CD4-positive, CD25-positive, alpha-beta regulatory T cell (primary cell): ENCODE results near the gene USP32. TPM values are rescaled to one million over a fixed set of nuclear protein-coding genes. Genes with fewer than 3 reads are reported as not detected.
"Not testable (repeated sequence)": the region's sequence is repeated elsewhere in the genome, so short reads cannot be mapped to it uniquely, and the experiment has no call there.

Experiments used
- ATAC-seq, 2 donors: fragments of 150-1000 bp; cut with Tn5 transposase; one replicate each; pipeline ENCODE4 v1.10.0; 2021; ENCODE audit warnings: low read depth in 2 of 2, moderate number of reproducible peaks in 2 of 2, moderate library complexity in 1 of 2
- DNase-seq, 3 donors: peaks; one replicate each; pipeline versions ENCODE4 v3.0.0 to v3.0.0-alpha.2; 2012 to 2022; ENCODE audit warnings: mixed read lengths in 1 of 3
- H3K27ac ChIP-seq: one replicate; pipeline ENCODE4 v1.7.0; 2013; ENCODE audit warnings: mild to moderate bottlenecking, low read length; ENCODE audit not compliant: insufficient read depth, poor library complexity, severe bottlenecking
- H3K27me3 ChIP-seq: one replicate; pipeline ENCODE4 v1.7.0; 2013; ENCODE audit warnings: low read length; ENCODE audit not compliant: control insufficient read depth, insufficient read depth
- H3K36me3 ChIP-seq: one replicate; pipeline ENCODE4 v1.7.0; 2013; ENCODE audit warnings: mild to moderate bottlenecking, low read length, moderate library complexity; ENCODE audit not compliant: control insufficient read depth, insufficient read depth
- H3K4me1 ChIP-seq: 2 replicates; pipeline ENCODE4 v1.7.0; 2013; ENCODE audit warnings: mild to moderate bottlenecking, low read length; ENCODE audit not compliant: insufficient read depth, control insufficient read depth, poor library complexity, severe bottlenecking
- H3K4me3 ChIP-seq: one replicate; pipeline ENCODE4 v1.7.0; 2013; ENCODE audit warnings: low read depth, mild to moderate bottlenecking, low read length, moderate library complexity
- H3K9me3 ChIP-seq, 2 experiments: 1 replicate in 1 of 2; 2 replicates in 1 of 2; pipeline ENCODE4 v1.7.0; 2013; ENCODE audit warnings: low read length in 2 of 2, mild to moderate bottlenecking in 1 of 2, moderate library complexity in 1 of 2; ENCODE audit not compliant: control insufficient read depth in 2 of 2
- H3K27ac Mint-ChIP-seq, 3 donors: one replicate each; pipeline ENCODE4 v1.8.0; 2020 to 2022; ENCODE audit warnings: mild to moderate bottlenecking in 3 of 3, mixed read lengths in 3 of 3, moderate library complexity in 2 of 3
- H3K27me3 Mint-ChIP-seq: one replicate; pipeline ENCODE4 v1.8.0; 2022; ENCODE audit warnings: mild to moderate bottlenecking, mixed read lengths
- H3K36me3 Mint-ChIP-seq: one replicate; pipeline ENCODE4 v1.8.0; 2020; ENCODE audit warnings: mixed read lengths
- H3K4me1 Mint-ChIP-seq, 4 donors: one replicate each; pipeline ENCODE4 v1.8.0; 2020 to 2022; ENCODE audit warnings: mixed read lengths in 4 of 4, mild to moderate bottlenecking in 1 of 4
- H3K4me3 Mint-ChIP-seq, 4 donors: one replicate each; pipeline ENCODE4 v1.8.0; 2020 to 2022; ENCODE audit warnings: mild to moderate bottlenecking in 4 of 4, mixed read lengths in 4 of 4, moderate library complexity in 3 of 4
- H3K9me3 Mint-ChIP-seq, 7 donors: one replicate each; pipeline ENCODE4 v1.8.0; 2020 to 2022; ENCODE audit warnings: mixed read lengths in 7 of 7, mild to moderate bottlenecking in 3 of 7, moderate library complexity in 2 of 7
- polyA plus RNA-seq, 4 donors: library from polyadenylated mRNA; unstranded; fragments of 300-500 nt; fragmentation: Illumina TruSeq; gene quantifications; one replicate each; pipeline ENCODE4 v1.2.3, GENCODE V29; 2021
- total RNA-seq: library from RNA; stranded (reverse); gene quantifications from one replicate; pipeline ENCODE4 v1.2.3, GENCODE V29; 2022

USP32 gene
- total and polyA plus RNA-seq, 5 donors from 2014 or later = 6.1 to 47.0 (median 7.5) TPM

DNA sequence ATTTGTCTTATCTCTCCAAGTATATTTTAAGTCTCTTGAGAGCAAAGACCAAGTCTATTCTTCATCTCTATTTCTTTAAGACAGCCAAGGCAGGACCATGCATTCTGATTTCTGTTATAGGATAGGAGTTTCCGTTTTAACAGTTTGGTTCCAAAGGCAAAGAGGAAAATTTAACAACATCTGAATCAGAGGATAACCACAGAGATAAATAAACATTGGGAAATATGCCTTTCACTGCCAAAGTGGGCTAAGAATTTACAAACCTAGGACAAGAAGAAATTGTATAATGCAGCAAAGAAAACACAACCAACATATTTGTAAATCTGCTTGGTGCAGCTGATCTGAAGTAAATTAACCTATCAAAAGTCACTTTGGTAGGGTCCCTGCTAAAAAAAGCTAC, 37.7 kb downstream of the USP32 start:
- Histone ChIP-seq H3K36me3 (no peaks in the 10 kb centered on the region), H3K27me3 (no peaks in the 10 kb centered on the region), H3K9me3 (no peaks in the 10 kb centered on the region), H3K4me1 (peaks cover 5% of the 10 kb centered on the region), H3K27ac (no peak overlapping the region), H3K4me3 (no peak overlapping the region)
- H3K27me3 Mint-ChIP-seq = no peaks in the 10 kb centered on the region
- H3K27ac Mint-ChIP-seq = peak overlapping the region; percentile 78 to 85 (median 80)
- H3K4me3 Mint-ChIP-seq = no peak overlapping the region
- no peak for DNase-seq
- ATAC-seq = no peak
- H3K4me1 Mint-ChIP-seq = peaks cover 23 to 58% (median 42%) of the 10 kb centered on the region in 4 donors
- H3K9me3 Mint-ChIP-seq = peaks cover 0 to 2% (median 0%) of the 10 kb centered on the region in 7 donors
- peaks cover 8% of the 10 kb centered on the region for H3K36me3 Mint-ChIP-seq

DNA sequence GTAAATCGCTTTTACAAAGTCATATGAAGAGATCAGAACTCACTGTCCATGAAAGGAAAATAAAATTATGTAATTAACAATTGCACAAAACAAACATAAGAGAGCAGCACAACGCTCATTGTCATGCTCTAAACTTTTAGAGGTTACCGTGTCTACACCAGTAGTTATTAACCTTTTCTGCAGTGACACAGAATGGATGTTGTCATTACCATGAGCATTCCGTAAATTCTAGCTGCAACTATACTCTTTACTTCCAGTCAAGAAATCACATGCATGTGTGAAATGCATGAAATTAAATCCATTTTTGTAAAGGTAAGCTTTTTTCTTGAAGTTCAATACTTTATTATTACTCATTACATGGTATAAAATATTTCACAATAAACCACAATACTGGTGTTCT, 38.2 kb downstream of the USP32 start:
- peaks cover 8% of the 10 kb centered on the region for H3K36me3 Mint-ChIP-seq
- no peaks in the 10 kb centered on the region for H3K27me3 ChIP-seq
- no peak for DNase-seq
- H3K4me1 ChIP-seq = peaks cover 5% of the 10 kb centered on the region
- no peak overlapping the region for H3K4me3 ChIP-seq
- no peak overlapping the region for H3K27ac ChIP-seq
- peaks cover 20 to 53% (median 40%) of the 10 kb centered on the region in 4 donors for H3K4me1 Mint-ChIP-seq
- H3K36me3 ChIP-seq = no peaks in the 10 kb centered on the region
- H3K9me3 Mint-ChIP-seq = peaks cover 0 to 2% (median 0%) of the 10 kb centered on the region in 7 donors
- no peak overlapping the region for H3K4me3 Mint-ChIP-seq
- H3K27me3 Mint-ChIP-seq = no peaks in the 10 kb centered on the region
- H3K9me3 ChIP-seq = no peaks in the 10 kb centered on the region
- no peak overlapping the region for H3K27ac Mint-ChIP-seq
- ATAC-seq = no peak

DNA sequence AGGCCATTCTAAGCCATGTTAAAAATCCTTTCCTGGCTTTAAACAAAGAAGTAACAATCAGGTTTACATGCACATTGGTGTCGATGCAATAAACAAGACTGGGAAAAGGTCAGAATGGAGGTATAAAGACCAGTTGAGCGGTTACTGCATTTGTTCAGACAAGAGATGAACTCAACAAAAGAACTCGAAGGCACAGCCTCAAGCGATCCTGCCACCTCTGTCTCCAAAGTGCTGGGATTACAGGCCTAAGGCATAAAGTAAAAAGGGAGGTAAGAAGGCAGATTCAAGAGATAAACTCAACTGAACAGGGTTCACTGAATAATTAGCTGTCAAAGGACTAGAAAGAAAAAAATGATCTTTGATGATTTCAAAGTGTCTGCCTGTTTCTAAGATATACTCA, 39.4 kb downstream of the USP32 start:
- Mint-ChIP-seq H3K27ac (peak overlapping the region in 1 of 3 donors; percentile 9), H3K4me1 (peaks cover 20 to 49% (median 37%) of the 10 kb centered on the region in 4 donors), H3K4me3 (no peak overlapping the region), H3K27me3 (no peaks in the 10 kb centered on the region), H3K36me3 (peaks cover 12% of the 10 kb centered on the region), H3K9me3 (peaks cover 0 to 2% (median 0%) of the 10 kb centered on the region in 7 donors)
- DNase-seq = no peak
- Histone ChIP-seq H3K36me3 (no peaks in the 10 kb centered on the region), H3K9me3 (no peaks in the 10 kb centered on the region), H3K27me3 (no peaks in the 10 kb centered on the region), H3K27ac (no peak overlapping the region), H3K4me1 (peaks cover 5% of the 10 kb centered on the region), H3K4me3 (no peak overlapping the region)
- no peak for ATAC-seq

DNA sequence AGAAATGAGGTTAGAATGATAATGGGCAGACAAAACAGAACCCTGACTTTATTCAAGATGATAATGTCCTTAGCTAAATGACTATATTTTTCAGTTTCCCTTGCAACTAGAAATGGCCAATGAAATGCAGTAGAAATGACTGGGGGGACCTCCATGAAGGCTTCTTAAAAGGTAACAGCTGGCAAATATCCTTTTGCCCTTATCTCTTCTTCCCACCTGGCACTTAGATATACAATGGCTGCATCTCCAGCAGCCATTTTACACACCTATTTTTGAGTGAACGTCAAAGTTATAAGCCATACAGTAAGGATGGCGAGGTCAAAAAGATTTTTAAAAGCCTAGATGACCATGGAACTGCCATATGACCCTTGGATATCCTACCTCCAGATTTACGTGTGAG, 39.9 kb downstream of the USP32 start:
- Histone ChIP-seq H3K9me3 (no peaks in the 10 kb centered on the region), H3K4me1 (peaks cover 5% of the 10 kb centered on the region), H3K4me3 (no peak overlapping the region), H3K27ac (no peak overlapping the region), H3K36me3 (no peaks in the 10 kb centered on the region), H3K27me3 (no peaks in the 10 kb centered on the region)
- DNase-seq (no peak), ATAC-seq (no peak)
- H3K4me3 Mint-ChIP-seq = no peak overlapping the region
- H3K4me1 Mint-ChIP-seq = peaks cover 20 to 47% (median 36%) of the 10 kb centered on the region in 4 donors
- peaks cover 12% of the 10 kb centered on the region for H3K36me3 Mint-ChIP-seq
- H3K27me3 Mint-ChIP-seq = no peaks in the 10 kb centered on the region
- peaks cover 0 to 2% (median 0%) of the 10 kb centered on the region in 7 donors for H3K9me3 Mint-ChIP-seq
- no peak overlapping the region for H3K27ac Mint-ChIP-seq

DNA sequence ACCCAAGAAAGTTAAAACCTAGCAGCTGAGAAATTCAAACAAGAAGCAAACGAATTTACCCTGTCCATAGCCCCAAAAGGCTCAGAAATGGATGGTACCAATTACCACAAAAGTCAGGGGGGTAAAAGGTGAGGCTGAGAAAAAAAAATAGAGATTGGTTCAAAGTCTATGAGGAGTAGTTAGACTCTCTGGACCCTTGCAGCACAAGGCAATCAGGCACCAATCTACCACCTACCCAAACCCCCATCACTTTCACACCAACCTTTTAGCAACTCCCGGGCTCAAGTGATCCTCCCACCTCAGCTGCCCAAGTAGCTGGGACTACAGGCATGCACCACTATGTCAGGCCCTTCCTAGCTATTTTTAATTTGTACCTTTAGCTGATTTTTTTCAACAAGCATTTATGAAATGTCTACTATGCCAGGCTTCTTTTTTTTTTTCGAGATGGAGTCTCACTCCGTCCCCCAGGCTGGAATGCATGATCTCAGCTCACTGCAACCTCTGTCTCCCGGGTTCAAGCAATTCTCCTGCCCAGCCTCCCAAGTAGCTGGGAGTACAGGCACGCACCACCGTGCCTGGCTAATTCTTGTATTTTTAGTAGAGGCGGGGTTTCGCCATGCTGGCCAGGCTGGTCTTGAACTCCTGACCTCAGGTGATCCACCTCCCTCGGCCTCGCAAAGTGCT, 40.8 kb downstream of the USP32 start:
- H3K4me3 Mint-ChIP-seq = no peak overlapping the region
- no peak overlapping the region for H3K4me3 ChIP-seq
- no peaks in the 10 kb centered on the region for H3K9me3 ChIP-seq
- no peak for ATAC-seq
- H3K9me3 Mint-ChIP-seq = no peaks in the 10 kb centered on the region
- no peak for DNase-seq
- H3K36me3 Mint-ChIP-seq = peaks cover 8% of the 10 kb centered on the region
- H3K4me1 ChIP-seq = peaks cover 3% of the 10 kb centered on the region
- no peaks in the 10 kb centered on the region for H3K36me3 ChIP-seq
- H3K27me3 Mint-ChIP-seq = no peaks in the 10 kb centered on the region
- no peaks in the 10 kb centered on the region for H3K27me3 ChIP-seq
- peaks cover 19 to 39% (median 33%) of the 10 kb centered on the region in 4 donors for H3K4me1 Mint-ChIP-seq
- H3K27ac ChIP-seq = no peak overlapping the region
- H3K27ac Mint-ChIP-seq = no peak overlapping the region

DNA sequence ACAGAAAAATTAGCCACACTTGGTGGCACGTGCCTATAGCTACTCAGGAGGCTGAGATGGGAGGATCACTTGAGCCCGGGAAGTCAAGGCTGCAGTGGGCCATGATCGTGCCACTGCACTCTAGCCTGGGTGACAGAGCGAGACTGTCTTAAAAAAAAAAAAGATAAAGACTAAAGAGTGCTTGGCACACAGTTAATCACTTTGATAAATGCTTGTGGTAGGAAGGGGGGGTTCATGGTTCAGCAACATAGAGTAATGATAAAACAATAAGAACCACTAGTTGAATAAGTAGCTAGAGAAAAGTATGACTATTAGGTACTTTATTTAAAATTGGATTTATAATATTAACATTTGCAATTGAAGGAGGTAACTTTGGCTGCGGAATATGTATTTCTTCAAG, 43.3 kb downstream of the USP32 start:
- no peaks in the 10 kb centered on the region for H3K9me3 ChIP-seq
- peaks cover 6% of the 10 kb centered on the region for H3K36me3 ChIP-seq
- peaks cover 11 to 19% (median 16%) of the 10 kb centered on the region in 4 donors for H3K4me1 Mint-ChIP-seq
- H3K4me1 ChIP-seq = no peaks in the 10 kb centered on the region
- peaks cover 0 to 2% (median 0%) of the 10 kb centered on the region in 7 donors for H3K9me3 Mint-ChIP-seq
- H3K27me3 ChIP-seq = no peaks in the 10 kb centered on the region
- H3K27ac Mint-ChIP-seq = peak overlapping the region in 1 of 3 donors; percentile 36
- no peak overlapping the region for H3K4me3 ChIP-seq
- no peak overlapping the region for H3K4me3 Mint-ChIP-seq
- H3K27me3 Mint-ChIP-seq = no peaks in the 10 kb centered on the region
- H3K36me3 Mint-ChIP-seq = peaks cover 8% of the 10 kb centered on the region
- DNase-seq (no peak), ATAC-seq (no peak)
- H3K27ac ChIP-seq = no peak overlapping the region

DNA sequence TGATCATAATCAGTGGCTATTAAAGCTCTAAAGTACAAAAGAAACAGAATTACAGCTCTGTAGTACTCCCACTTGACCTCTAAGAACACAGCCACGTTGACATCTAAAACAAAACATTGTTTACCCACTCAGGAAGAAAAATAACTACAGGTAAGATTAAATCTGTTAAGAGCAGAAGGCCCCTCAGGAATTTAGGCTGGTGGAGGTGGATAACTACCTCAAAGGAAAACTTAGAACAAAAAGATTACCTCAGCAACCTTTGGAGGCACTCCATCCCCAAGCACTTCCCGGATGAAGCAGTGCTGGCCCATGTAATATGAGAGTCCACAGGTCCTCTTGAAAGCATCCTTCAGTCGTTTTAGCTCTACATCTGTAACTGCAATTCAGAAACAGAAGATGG, 46.7 kb downstream of the USP32 start:
- no peak overlapping the region for H3K4me3 ChIP-seq
- no peak for DNase-seq
- H3K27me3 ChIP-seq = no peaks in the 10 kb centered on the region
- peak overlapping the region in 1 of 3 donors; percentile 60 for H3K27ac Mint-ChIP-seq
- H3K27me3 Mint-ChIP-seq = no peaks in the 10 kb centered on the region
- H3K36me3 ChIP-seq = peaks cover 12% of the 10 kb centered on the region
- H3K4me1 ChIP-seq = no peaks in the 10 kb centered on the region
- no peak overlapping the region for H3K4me3 Mint-ChIP-seq
- peaks cover 0 to 2% (median 0%) of the 10 kb centered on the region in 7 donors for H3K9me3 Mint-ChIP-seq
- peaks cover 12 to 24% (median 17%) of the 10 kb centered on the region in 4 donors for H3K4me1 Mint-ChIP-seq
- peaks cover 39% of the 10 kb centered on the region for H3K36me3 Mint-ChIP-seq
- no peak overlapping the region for H3K27ac ChIP-seq
- no peak for ATAC-seq
- no peaks in the 10 kb centered on the region for H3K9me3 ChIP-seq

DNA sequence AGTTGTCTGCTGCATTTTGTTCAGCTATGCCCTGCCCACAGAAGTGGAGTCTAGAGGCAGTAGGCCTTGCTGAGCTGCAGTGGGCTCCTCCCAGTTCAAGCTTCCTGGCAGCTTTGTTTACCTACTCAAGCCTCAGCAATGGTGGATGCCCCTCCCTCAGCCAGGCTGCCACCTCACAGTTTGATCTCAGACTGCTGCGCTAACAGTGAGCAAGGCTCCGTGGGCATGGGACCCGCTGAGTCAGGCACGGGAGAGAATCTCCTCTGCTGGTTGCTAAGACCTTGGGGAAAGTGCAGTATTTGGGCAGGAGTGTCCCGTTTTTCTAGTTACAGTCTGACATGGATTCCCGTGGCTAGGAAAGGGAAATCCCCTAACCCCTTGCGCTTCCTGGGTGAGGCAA, 49.4 kb downstream of the USP32 start:
- H3K9me3 Mint-ChIP-seq, H3K27me3 Mint-ChIP-seq, H3K27me3 ChIP-seq, H3K4me3 ChIP-seq, H3K9me3 ChIP-seq, H3K4me1 ChIP-seq, ATAC-seq: not testable (repeated sequence)
- H3K4me3 Mint-ChIP-seq = peak overlapping the region in 2 of 4 donors; percentile 50 to 63
- Histone ChIP-seq H3K36me3 (peaks cover 15% of the 10 kb centered on the region), H3K27ac (peak overlapping the region; percentile 5)
- peaks cover 44% of the 10 kb centered on the region for H3K36me3 Mint-ChIP-seq
- DNase-seq = peak in 2 of 3 donors; percentile 34 to 62
- peak overlapping the region; percentile 67 to 86 (median 82) for H3K27ac Mint-ChIP-seq
- peaks cover 12 to 24% (median 14%) of the 10 kb centered on the region in 4 donors for H3K4me1 Mint-ChIP-seq
